Measurements from ENCODE around the gene PRC1. TPM values are rescaled to one million over a fixed set of nuclear protein-coding genes. Genes with fewer than 3 reads are reported as not detected.

The PRC1 gene
- total RNA-seq, 1 experiment from 2014 or later, result 75.7 TPM

GRCh38 chr15:90936823-90937222 is 57.5 kb downstream of the PRC1 start:
- no peaks in the 10 kb centered on the region for H3K4me1 ChIP-seq (ENCODE audit: insufficient read depth, low read length)
- H3K4me3 Mint-ChIP-seq, result peak overlapping the region in 1 of 2 experiments; percentile 86; a peak in 1 of 5 replicates
- H3K23me2 ChIP-seq (ENCODE audit: insufficient read length, low read depth, low read length, poor library complexity, severe bottlenecking), result peaks cover 14% of the 10 kb centered on the region

More at GRCh38 chr15:90936823-90937222, 57.5 kb downstream of the PRC1 start:
- Mint-ChIP-seq H3K9me3 (no peaks in the 10 kb centered on the region; a peak in 2 of 5 replicates), H3K27ac (no peak overlapping the region), H3K4me1 (peaks cover 16 to 20% of the 10 kb centered on the region in 2 experiments), H3K36me3 (ENCODE audit: insufficient read depth in 1 of 3, low read depth in 3 of 3) (peaks cover 28 to 41% (median 38%) of the 10 kb centered on the region in 3 experiments; a peak in 6 of 7 replicates), H3K27me3 (ENCODE audit: low read depth) (peaks cover 11% of the 10 kb centered on the region)
- no peak overlapping the region for H3K27ac ChIP-seq (ENCODE audit: insufficient read length, low read depth, low read length)
- no peak overlapping the region for H4K5ac ChIP-seq (ENCODE audit: insufficient read length, low read depth, low read length)
- H3T11ph ChIP-seq (ENCODE audit: low read length), result no peak overlapping the region
- H2BK5ac ChIP-seq (ENCODE audit: insufficient read length, low read length), result no peak overlapping the region
- H2BK120ac ChIP-seq (ENCODE audit: low read depth, low read length, poor library complexity, severe bottlenecking), result no peak overlapping the region
- no peaks in the 10 kb centered on the region for H4K20me1 ChIP-seq (ENCODE audit: control insufficient read depth, insufficient read depth, insufficient read length)
- no peak overlapping the region for H2AFZ ChIP-seq (ENCODE audit: low read length)
- no peak overlapping the region for H2AK5ac ChIP-seq (ENCODE audit: insufficient read length, low read length)
- no peak overlapping the region for H3K56ac ChIP-seq (ENCODE audit: insufficient read length, low read depth, low read length)
- H3K23ac ChIP-seq (ENCODE audit: insufficient read length, low read depth, low read length), result no peak overlapping the region
- no peaks in the 10 kb centered on the region; the same call in 1 of the 2 replicates for H3K79me2 ChIP-seq (ENCODE audit: insufficient read depth, low read length)
- no peak overlapping the region for H3K14ac ChIP-seq (ENCODE audit: insufficient read depth, low read length)
- no CpG with 5 or more reads among the region's 1 CpG for WGBS (ENCODE audit: extremely low coverage, insufficient read length, low lambda C conversion rate)
- no peak overlapping the region for H2BK15ac ChIP-seq (ENCODE audit: low read depth, low read length)
- H2BK20ac ChIP-seq (ENCODE audit: low read depth, low read length, poor library complexity, severe bottlenecking), result no peak overlapping the region
- H3K27me3 ChIP-seq (ENCODE audit: insufficient read depth, low read length), result no peaks in the 10 kb centered on the region
- no peak for TF ChIP-seq CTCF (conservative IDR thresholded peaks at IDR 0.05)
- no peaks in the 10 kb centered on the region for H3K79me1 ChIP-seq (ENCODE audit: insufficient read depth, low read depth, low read length, poor library complexity, severe bottlenecking)
- no peak overlapping the region for H3K18ac ChIP-seq (ENCODE audit: insufficient read length, low read depth, low read length)
- H3K9ac ChIP-seq (ENCODE audit: extremely low read depth, insufficient read length, low read length), result no peak overlapping the region
- no peak overlapping the region for H4K91ac ChIP-seq (ENCODE audit: insufficient read length, low read depth, low read length)
- H3K4me2 ChIP-seq (ENCODE audit: insufficient read depth, insufficient read length, low read length), result no peak overlapping the region
- H3K9me3 ChIP-seq (ENCODE audit: control insufficient read depth, low read depth, low read length), result no peaks in the 10 kb centered on the region
- no peak for DNase-seq
- H3K4ac ChIP-seq (ENCODE audit: low read depth, low read length), result no peak overlapping the region
- no peak overlapping the region for H4K8ac ChIP-seq (replicated peaks; ENCODE audit: insufficient read length, low read depth, low read length)
- H2BK12ac ChIP-seq (ENCODE audit: insufficient read length, low read depth, low read length), result no peak overlapping the region

All from H9 (cell line).